Gastroesophageal sphincter (tissue), 3 donors: ENCODE measurements around the gene RFX2.

Experiments used
- POLR2AphosphoS5 ChIP-seq: sonication (generic); formaldehyde crosslinking; IDR thresholded peaks from one replicate; pipeline ENCODE4 v1.6.1; 2017; ENCODE audit warnings: antibody characterized with exemption
- TF ChIP-seq, protein P1 (sequence below), 4 experiments: fragments of 200-600 bp in 2 of 4; fragments of 450-650 bp in 2 of 4; sonication (generic) in 1 of 4; IDR thresholded peaks; one replicate each; pipeline ENCODE4 v1.5.1; 2017 to 2019; ENCODE audit warnings: antibody characterized with exemption in 4 of 4, mild to moderate bottlenecking in 2 of 4, moderate library complexity in 2 of 4

GRCh38 chr19:6006896-6007295 is 103.4 kb downstream of the RFX2 start:
- TF ChIP-seq, protein P1, sequence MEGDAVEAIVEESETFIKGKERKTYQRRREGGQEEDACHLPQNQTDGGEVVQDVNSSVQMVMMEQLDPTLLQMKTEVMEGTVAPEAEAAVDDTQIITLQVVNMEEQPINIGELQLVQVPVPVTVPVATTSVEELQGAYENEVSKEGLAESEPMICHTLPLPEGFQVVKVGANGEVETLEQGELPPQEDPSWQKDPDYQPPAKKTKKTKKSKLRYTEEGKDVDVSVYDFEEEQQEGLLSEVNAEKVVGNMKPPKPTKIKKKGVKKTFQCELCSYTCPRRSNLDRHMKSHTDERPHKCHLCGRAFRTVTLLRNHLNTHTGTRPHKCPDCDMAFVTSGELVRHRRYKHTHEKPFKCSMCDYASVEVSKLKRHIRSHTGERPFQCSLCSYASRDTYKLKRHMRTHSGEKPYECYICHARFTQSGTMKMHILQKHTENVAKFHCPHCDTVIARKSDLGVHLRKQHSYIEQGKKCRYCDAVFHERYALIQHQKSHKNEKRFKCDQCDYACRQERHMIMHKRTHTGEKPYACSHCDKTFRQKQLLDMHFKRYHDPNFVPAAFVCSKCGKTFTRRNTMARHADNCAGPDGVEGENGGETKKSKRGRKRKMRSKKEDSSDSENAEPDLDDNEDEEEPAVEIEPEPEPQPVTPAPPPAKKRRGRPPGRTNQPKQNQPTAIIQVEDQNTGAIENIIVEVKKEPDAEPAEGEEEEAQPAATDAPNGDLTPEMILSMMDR (IDR thresholded peaks at IDR 0.05) = no peak
- TF ChIP-seq POLR2AphosphoS5 = no peak
